Gastrocnemius medialis (tissue), 4 donors: ENCODE data around the gene DLG1. TPM values are rescaled to one million over a fixed set of nuclear protein-coding genes. Genes with fewer than 3 reads are reported as not detected.

Source experiments
- ATAC-seq, 2 donors: fragments of 150-250 bp; one replicate each; pipeline ENCODE4 v1.9.1; 2016
- DNase-seq, 2 donors: peaks; one replicate each; pipeline ENCODE4 v3.0.0-alpha.2; 2019
- H3K27ac ChIP-seq, 4 donors: fragments of 200-600 bp; sonication (generic); 1 replicate in 1 of 4; 2 replicates in 3 of 4; pipeline ENCODE4 v1.5.1; 2016 to 2018; ENCODE audit warnings: mild to moderate bottlenecking in 2 of 4, moderate library complexity in 1 of 4
- H3K27me3 ChIP-seq, 3 donors: fragments of 200-600 bp; sonication (generic) in 2 of 3; 1 replicate in 1 of 3; 2 replicates in 2 of 3; pipeline versions ENCODE4 v1.5.1 to v1.6.0; 2016 to 2019; ENCODE audit warnings: mild to moderate bottlenecking in 1 of 3, moderate library complexity in 1 of 3
- H3K36me3 ChIP-seq, 2 donors: fragments of 200-600 bp; sonication (generic) in 1 of 2; one replicate each; pipeline ENCODE4 v1.5.1; 2017 to 2018
- H3K4me1 ChIP-seq, 2 donors: fragments of 200-600 bp; sonication (generic) in 1 of 2; one replicate each; pipeline ENCODE4 v1.5.1; 2016 to 2017; ENCODE audit warnings: mild to moderate bottlenecking in 2 of 2
- H3K4me3 ChIP-seq, 4 donors: fragments of 200-600 bp; sonication (generic) in 3 of 4; 1 replicate in 1 of 4; 2 replicates in 3 of 4; pipeline ENCODE4 v1.5.1; 2016 to 2019; ENCODE audit warnings: mild to moderate bottlenecking in 2 of 4
- H3K9me3 ChIP-seq, 3 donors: fragments of 200-600 bp; sonication (generic) in 2 of 3; 1 replicate in 1 of 3; 2 replicates in 2 of 3; pipeline ENCODE4 v1.5.1; 2016 to 2019
- POLR2A ChIP-seq, 2 donors: fragments of 450-650 bp; IDR thresholded peaks; one replicate each; pipeline ENCODE4 v1.6.1; 2017; ENCODE audit warnings: antibody characterized with exemption in 2 of 2, mild to moderate bottlenecking in 2 of 2, moderate library complexity in 2 of 2
- in situ Hi-C, 4 donors: fragments of 200-750 bp; cut with MboI; loops; one replicate each; pipeline versions ENCODE4 v1.15.0 to v1.8.0; 2017; ENCODE audit warnings: low sequenced_read_pairs in 4 of 4
- intact Hi-C: fragments of 100-400 bp; cut with DNase I; formaldehyde crosslinking; loops from one replicate; pipeline ENCODE4 v1.15.1; 2023; ENCODE audit warnings: low total_unique reads
- total RNA-seq, 4 donors: library from RNA; depleted of rRNA; stranded (reverse); fragments of >200 nt; gene quantifications; one replicate each; pipeline versions ENCODE4 v1.1.0 to v1.2.3, GENCODE V29; 2016
- TF ChIP-seq, protein P1 (sequence below), 5 experiments: fragments of 450-650 bp in 3 of 5; fragments of 200-600 bp in 2 of 5; sonication (generic) in 2 of 5; IDR thresholded peaks in 4 of 5; conservative IDR thresholded peaks in 1 of 5; 1 replicate in 4 of 5; 2 replicates in 1 of 5; pipeline ENCODE4 v1.5.1; 2016 to 2019; ENCODE audit warnings: antibody characterized with exemption in 5 of 5, mild to moderate bottlenecking in 3 of 5, moderate library complexity in 3 of 5

Gene DLG1
- total RNA-seq, 4 donors from 2014 or later, result 41.4 to 112 (median 61.1) TPM

- ATAC-seq (no peak), DNase-seq (no peak)
- intact Hi-C loops, result no loop called here
- TF ChIP-seq, protein P1, sequence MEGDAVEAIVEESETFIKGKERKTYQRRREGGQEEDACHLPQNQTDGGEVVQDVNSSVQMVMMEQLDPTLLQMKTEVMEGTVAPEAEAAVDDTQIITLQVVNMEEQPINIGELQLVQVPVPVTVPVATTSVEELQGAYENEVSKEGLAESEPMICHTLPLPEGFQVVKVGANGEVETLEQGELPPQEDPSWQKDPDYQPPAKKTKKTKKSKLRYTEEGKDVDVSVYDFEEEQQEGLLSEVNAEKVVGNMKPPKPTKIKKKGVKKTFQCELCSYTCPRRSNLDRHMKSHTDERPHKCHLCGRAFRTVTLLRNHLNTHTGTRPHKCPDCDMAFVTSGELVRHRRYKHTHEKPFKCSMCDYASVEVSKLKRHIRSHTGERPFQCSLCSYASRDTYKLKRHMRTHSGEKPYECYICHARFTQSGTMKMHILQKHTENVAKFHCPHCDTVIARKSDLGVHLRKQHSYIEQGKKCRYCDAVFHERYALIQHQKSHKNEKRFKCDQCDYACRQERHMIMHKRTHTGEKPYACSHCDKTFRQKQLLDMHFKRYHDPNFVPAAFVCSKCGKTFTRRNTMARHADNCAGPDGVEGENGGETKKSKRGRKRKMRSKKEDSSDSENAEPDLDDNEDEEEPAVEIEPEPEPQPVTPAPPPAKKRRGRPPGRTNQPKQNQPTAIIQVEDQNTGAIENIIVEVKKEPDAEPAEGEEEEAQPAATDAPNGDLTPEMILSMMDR (IDR thresholded peaks at IDR 0.05 in 4 of 5, conservative IDR thresholded peaks at IDR 0.05 in 1 of 5), result no peak
- no peak for TF ChIP-seq POLR2A (IDR thresholded peaks at IDR 0.05)
- no peaks in the 10 kb centered on the region for H3K36me3 ChIP-seq
- in situ Hi-C loops, result loop anchor here in 3 of 4 donors (25.0 kb wide), 2 partner anchors 179 to 504 kb away; no protein-coding TSS in a partner anchor
- no peaks in the 10 kb centered on the region for H3K27me3 ChIP-seq
- no peak overlapping the region for H3K4me3 ChIP-seq
- H3K4me1 ChIP-seq, result peaks cover 1 to 3% of the 10 kb centered on the region in 2 donors
- no peaks in the 10 kb centered on the region for H3K9me3 ChIP-seq
- no peak overlapping the region for H3K27ac ChIP-seq
Observed at GRCh38 chr3:197008436-197009209, 289.8 kb downstream of the DLG1 start.

- ATAC-seq (no peak), DNase-seq (no peak)
- no peak overlapping the region for H3K4me3 ChIP-seq
- H3K36me3 ChIP-seq, result no peaks in the 10 kb centered on the region
- peaks cover 3 to 6% of the 10 kb centered on the region in 2 donors for H3K4me1 ChIP-seq
- no peak for TF ChIP-seq POLR2A (IDR thresholded peaks at IDR 0.05)
- TF ChIP-seq, protein P1 (IDR thresholded peaks at IDR 0.05 in 4 of 5, conservative IDR thresholded peaks at IDR 0.05 in 1 of 5), result no peak
- no peaks in the 10 kb centered on the region for H3K9me3 ChIP-seq
- in situ Hi-C loops, result loop anchor here in 3 of 4 donors (25.0 kb wide), 2 partner anchors 179 to 504 kb away; no protein-coding TSS in a partner anchor
- H3K27ac ChIP-seq, result no peak overlapping the region
- no peaks in the 10 kb centered on the region for H3K27me3 ChIP-seq
- intact Hi-C loops, result no loop called here
Observed at GRCh38 chr3:197007953-197008352, 290.5 kb downstream of the DLG1 start.

GRCh38 chr3:197007296-197007940 lies 291.0 kb downstream of the DLG1 start:
- ATAC-seq, result no peak
- no peak overlapping the region for H3K4me3 ChIP-seq
- no peak for DNase-seq
- H3K27ac ChIP-seq, result no peak overlapping the region
- peaks cover 3 to 7% of the 10 kb centered on the region in 2 donors for H3K4me1 ChIP-seq
- in situ Hi-C loops, result loop anchor here in 3 of 4 donors (25.0 kb wide), 2 partner anchors 180 to 505 kb away; no protein-coding TSS in a partner anchor
- H3K9me3 ChIP-seq, result no peaks in the 10 kb centered on the region
- intact Hi-C loops, result no loop called here
- no peaks in the 10 kb centered on the region for H3K27me3 ChIP-seq
- TF ChIP-seq POLR2A (IDR thresholded peaks at IDR 0.05), result no peak
- no peaks in the 10 kb centered on the region for H3K36me3 ChIP-seq

- Histone ChIP-seq H3K4me3 (no peak overlapping the region), H3K27me3 (no peaks in the 10 kb centered on the region), H3K27ac (no peak overlapping the region), H3K36me3 (no peaks in the 10 kb centered on the region), H3K9me3 (no peaks in the 10 kb centered on the region), H3K4me1 (peaks cover 3 to 10% of the 10 kb centered on the region in 2 donors)
- in situ Hi-C loops (loop anchor here in 3 of 4 donors (25.0 kb wide), 2 partner anchors 180 to 505 kb away; no protein-coding TSS in a partner anchor), intact Hi-C loops (no loop called here)
- ATAC-seq, result no peak
- TF ChIP-seq POLR2A (IDR thresholded peaks at IDR 0.05), result no peak
- TF ChIP-seq, protein P1 (IDR thresholded peaks at IDR 0.05 in 4 of 5, conservative IDR thresholded peaks at IDR 0.05 in 1 of 5), result no peak
- no peak for DNase-seq
Observed at GRCh38 chr3:197006860-197007259, 291.6 kb downstream of the DLG1 start.

DNA sequence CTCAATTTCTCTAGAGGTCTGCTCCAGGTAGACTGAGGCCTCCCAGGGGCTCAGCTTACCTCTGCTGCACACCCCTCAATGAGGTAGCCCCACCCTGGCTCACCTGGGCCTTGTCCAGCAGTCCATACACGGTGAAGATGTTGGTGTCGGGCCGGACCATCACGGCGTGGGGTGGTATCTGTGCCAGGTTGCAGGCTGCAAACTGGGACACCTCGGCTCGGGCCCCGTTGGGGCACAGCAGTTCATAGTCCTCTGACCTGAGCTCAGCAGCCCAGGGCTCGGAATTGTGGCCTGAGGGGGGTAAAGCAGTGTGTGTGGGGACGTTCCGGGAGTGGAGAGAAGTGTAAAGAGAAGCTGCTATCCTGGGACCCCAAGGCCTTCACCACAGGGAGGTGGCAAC lies 292.0 kb downstream of the DLG1 start:
- Histone ChIP-seq H3K27me3 (no peaks in the 10 kb centered on the region), H3K9me3 (no peaks in the 10 kb centered on the region), H3K27ac (no peak overlapping the region), H3K36me3 (no peaks in the 10 kb centered on the region), H3K4me1 (peaks cover 3 to 10% of the 10 kb centered on the region in 2 donors), H3K4me3 (no peak overlapping the region)
- DNase-seq (no peak), ATAC-seq (no peak)
- intact Hi-C loops, result no loop called here
- in situ Hi-C loops, result loop anchor here in 3 of 4 donors (25.0 kb wide), 2 partner anchors 181 to 506 kb away; no protein-coding TSS in a partner anchor
- no peak for TF ChIP-seq POLR2A (IDR thresholded peaks at IDR 0.05)
